ENCODE data around the gene USP51.
"Not testable (repeated sequence)": the region's sequence is repeated elsewhere in the genome, so short reads cannot be mapped to it uniquely, and the experiment has no call there.

The USP51 gene

GRCh38 chrX:55489314-55490009 lies at the start of gene USP51:
Gene USP51, minus strand, starts transcription at chrX:55489848. Its CDS starts 909 bp downstream, at chrX:55488939.
- intact Hi-C loops (cut with micrococcal nuclease), result no loop called here
- peak within 1 kb of the TSS; percentile 99 for H3K27ac Mint-ChIP-seq

GRCh38 chrX:55524487-55524886 lies 34.8 kb upstream of the USP51 start:
- intact Hi-C loops (cut with micrococcal nuclease), result no loop called here
- Mint-ChIP-seq H3K4me3 (no peak overlapping the region), H3K4me1 (ENCODE audit: low read depth) (no peaks in the 10 kb centered on the region), H3K9me3 (no peaks in the 10 kb centered on the region), H3K27ac (no peak overlapping the region), H3K36me3 (ENCODE audit: low read depth) (no peaks in the 10 kb centered on the region), H3K27me3 (peaks cover 2% of the 10 kb centered on the region)

More at GRCh38 chrX:55489314-55490009, at the start of gene USP51:
- H3K36me3 Mint-ChIP-seq (ENCODE audit: low read depth), result peaks cover 14% of the 10 kb centered on the region
- H3K27me3 Mint-ChIP-seq, result peaks cover 2% of the 10 kb centered on the region
- peak within 1 kb of the TSS; percentile 95 for H3K4me3 Mint-ChIP-seq
- H3K4me1 Mint-ChIP-seq (ENCODE audit: low read depth), result peaks cover 14% of the 10 kb centered on the region
- H3K9me3 Mint-ChIP-seq, result no peaks in the 10 kb centered on the region

GRCh38 chrX:55523356-55523755 lies 33.7 kb upstream of the USP51 start:
- no peak overlapping the region for H3K27ac Mint-ChIP-seq
- no peaks in the 10 kb centered on the region for H3K9me3 Mint-ChIP-seq
- intact Hi-C loops (cut with micrococcal nuclease), result no loop called here
- peaks cover 2% of the 10 kb centered on the region for H3K27me3 Mint-ChIP-seq
- H3K4me3 Mint-ChIP-seq, result no peak overlapping the region
- no peaks in the 10 kb centered on the region for H3K4me1 Mint-ChIP-seq (ENCODE audit: low read depth)
- no peaks in the 10 kb centered on the region for H3K36me3 Mint-ChIP-seq (ENCODE audit: low read depth)

GRCh38 chrX:55522596-55523276 lies 33.1 kb upstream of the USP51 start:
- Mint-ChIP-seq H3K27me3 (peaks cover 2% of the 10 kb centered on the region), H3K4me1 (ENCODE audit: low read depth) (no peaks in the 10 kb centered on the region), H3K4me3 (no peak overlapping the region), H3K9me3 (no peaks in the 10 kb centered on the region), H3K36me3 (ENCODE audit: low read depth) (no peaks in the 10 kb centered on the region), H3K27ac (no peak overlapping the region)
- intact Hi-C loops (cut with micrococcal nuclease), result no loop called here

- H3K27me3 Mint-ChIP-seq, result peaks cover 2% of the 10 kb centered on the region
- no peak overlapping the region for H3K4me3 Mint-ChIP-seq
- no peak overlapping the region for H3K27ac Mint-ChIP-seq
- H3K36me3 Mint-ChIP-seq (ENCODE audit: low read depth), result no peaks in the 10 kb centered on the region
- intact Hi-C loops (cut with micrococcal nuclease), result no loop called here
- no peaks in the 10 kb centered on the region for H3K9me3 Mint-ChIP-seq
- H3K4me1 Mint-ChIP-seq (ENCODE audit: low read depth), result no peaks in the 10 kb centered on the region
Observed at GRCh38 chrX:55521687-55522086, 32.0 kb upstream of the USP51 start.

- H3K27me3 Mint-ChIP-seq, result not testable (repeated sequence)
Observed at GRCh38 chrX:55516794-55517481, 27.3 kb upstream of the USP51 start.

GRCh38 chrX:55513045-55513737 lies 23.5 kb upstream of the USP51 start:
- H3K27me3 Mint-ChIP-seq; H3K4me3 Mint-ChIP-seq; intact Hi-C loops (cut with micrococcal nuclease); H3K36me3 Mint-ChIP-seq (ENCODE audit: low read depth); H3K4me1 Mint-ChIP-seq (ENCODE audit: low read depth); H3K9me3 Mint-ChIP-seq; H3K27ac Mint-ChIP-seq: not testable (repeated sequence)

More at GRCh38 chrX:55516794-55517481, 27.3 kb upstream of the USP51 start:
- H3K27ac Mint-ChIP-seq; intact Hi-C loops (cut with micrococcal nuclease); H3K4me1 Mint-ChIP-seq (ENCODE audit: low read depth); H3K9me3 Mint-ChIP-seq; H3K4me3 Mint-ChIP-seq; H3K36me3 Mint-ChIP-seq (ENCODE audit: low read depth): not testable (repeated sequence)

GRCh38 chrX:55508410-55509152 lies 18.9 kb upstream of the USP51 start:
- H3K9me3 Mint-ChIP-seq; H3K4me1 Mint-ChIP-seq (ENCODE audit: low read depth); H3K4me3 Mint-ChIP-seq; H3K36me3 Mint-ChIP-seq (ENCODE audit: low read depth); H3K27ac Mint-ChIP-seq; H3K27me3 Mint-ChIP-seq; intact Hi-C loops (cut with micrococcal nuclease): not testable (repeated sequence)

GRCh38 chrX:55507699-55508098 lies 18.1 kb upstream of the USP51 start:
- not testable (repeated sequence) for H3K9me3 Mint-ChIP-seq, H3K4me3 Mint-ChIP-seq

GRCh38 chrX:55507010-55507409 lies 17.4 kb upstream of the USP51 start:
- H3K4me1 Mint-ChIP-seq (ENCODE audit: low read depth); H3K36me3 Mint-ChIP-seq (ENCODE audit: low read depth); H3K9me3 Mint-ChIP-seq; H3K4me3 Mint-ChIP-seq; intact Hi-C loops (cut with micrococcal nuclease); H3K27me3 Mint-ChIP-seq; H3K27ac Mint-ChIP-seq: not testable (repeated sequence)

More at GRCh38 chrX:55507699-55508098, 18.1 kb upstream of the USP51 start:
- H3K36me3 Mint-ChIP-seq (ENCODE audit: low read depth); H3K4me1 Mint-ChIP-seq (ENCODE audit: low read depth); H3K27me3 Mint-ChIP-seq; intact Hi-C loops (cut with micrococcal nuclease); H3K27ac Mint-ChIP-seq: not testable (repeated sequence)

- Mint-ChIP-seq H3K36me3 (ENCODE audit: low read depth) (peaks cover 14% of the 10 kb centered on the region), H3K4me3 (no peak overlapping the region), H3K27me3 (peaks cover 2% of the 10 kb centered on the region), H3K9me3 (no peaks in the 10 kb centered on the region), H3K4me1 (ENCODE audit: low read depth) (peaks cover 8% of the 10 kb centered on the region), H3K27ac (no peak overlapping the region)
- intact Hi-C loops (cut with micrococcal nuclease), result no loop called here
Observed at GRCh38 chrX:55490974-55491373, 1.3 kb upstream of the USP51 start.

GRCh38 chrX:55490121-55490520 lies 473 bp upstream of the USP51 start:
- peak overlapping the region; percentile 95 for H3K4me3 Mint-ChIP-seq
- H3K27me3 Mint-ChIP-seq, result peaks cover 2% of the 10 kb centered on the region
- peaks cover 14% of the 10 kb centered on the region for H3K36me3 Mint-ChIP-seq (ENCODE audit: low read depth)
- intact Hi-C loops (cut with micrococcal nuclease), result no loop called here
- H3K4me1 Mint-ChIP-seq (ENCODE audit: low read depth), result peaks cover 8% of the 10 kb centered on the region
- peak overlapping the region; percentile 99 for H3K27ac Mint-ChIP-seq
- no peaks in the 10 kb centered on the region for H3K9me3 Mint-ChIP-seq

GRCh38 chrX:55488593-55489313 lies 895 bp downstream of the USP51 start:
- Mint-ChIP-seq H3K27me3 (peaks cover 2% of the 10 kb centered on the region), H3K4me3 (peak overlapping the region; percentile 95), H3K9me3 (no peaks in the 10 kb centered on the region), H3K36me3 (ENCODE audit: low read depth) (peaks cover 14% of the 10 kb centered on the region), H3K4me1 (ENCODE audit: low read depth) (peaks cover 14% of the 10 kb centered on the region), H3K27ac (peak overlapping the region; percentile 99)
- intact Hi-C loops (cut with micrococcal nuclease), result no loop called here

Data from dendritic cell treated with granulocyte-macrophage colony-stimulating factor and Interleukin-4, amounts not matched to agents 40 ng/mL and 50 ng/mL, for 4 days (primary cell).